ENCODE results near the gene IGFBPL1.
"Not testable (repeated sequence)": the region's sequence is repeated elsewhere in the genome, so short reads cannot be mapped to it uniquely, and the experiment has no call there.

Gene IGFBPL1

DNA sequence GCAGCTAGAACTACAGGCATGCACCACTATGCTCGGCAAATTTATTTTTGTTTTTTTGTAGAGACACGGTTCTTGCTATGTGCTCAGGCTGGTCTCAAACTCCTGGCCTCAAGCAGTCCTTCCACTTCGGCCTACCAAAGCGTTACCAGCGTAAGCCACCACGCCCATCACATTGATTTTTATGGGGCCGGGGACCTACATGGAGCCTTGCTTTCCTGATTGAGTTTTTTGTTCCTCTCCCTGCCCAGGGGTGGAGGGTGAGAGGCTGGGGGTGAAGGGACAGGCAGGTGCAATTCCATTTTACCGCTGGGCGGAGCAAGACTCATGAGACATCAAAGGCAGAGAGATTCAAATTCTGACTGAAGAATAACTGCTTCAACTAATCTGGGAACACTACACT is 29.8 kb downstream of the IGFBPL1 start:
- no peak for DNase-seq

GRCh38 chr9:38393128-38393796 is 31.0 kb downstream of the IGFBPL1 start:
- DNase-seq: no peak

- DNase-seq: peak; percentile 85
These were observed 31.8 kb downstream of the IGFBPL1 start, which contains the start of gene ALDH1B1 for GRCh38 chr9:38392235-38393127. Gene ALDH1B1 (plus strand): TSS chr9:38392702. CDS start chr9:38395749, 3,047 bp downstream.

DNA sequence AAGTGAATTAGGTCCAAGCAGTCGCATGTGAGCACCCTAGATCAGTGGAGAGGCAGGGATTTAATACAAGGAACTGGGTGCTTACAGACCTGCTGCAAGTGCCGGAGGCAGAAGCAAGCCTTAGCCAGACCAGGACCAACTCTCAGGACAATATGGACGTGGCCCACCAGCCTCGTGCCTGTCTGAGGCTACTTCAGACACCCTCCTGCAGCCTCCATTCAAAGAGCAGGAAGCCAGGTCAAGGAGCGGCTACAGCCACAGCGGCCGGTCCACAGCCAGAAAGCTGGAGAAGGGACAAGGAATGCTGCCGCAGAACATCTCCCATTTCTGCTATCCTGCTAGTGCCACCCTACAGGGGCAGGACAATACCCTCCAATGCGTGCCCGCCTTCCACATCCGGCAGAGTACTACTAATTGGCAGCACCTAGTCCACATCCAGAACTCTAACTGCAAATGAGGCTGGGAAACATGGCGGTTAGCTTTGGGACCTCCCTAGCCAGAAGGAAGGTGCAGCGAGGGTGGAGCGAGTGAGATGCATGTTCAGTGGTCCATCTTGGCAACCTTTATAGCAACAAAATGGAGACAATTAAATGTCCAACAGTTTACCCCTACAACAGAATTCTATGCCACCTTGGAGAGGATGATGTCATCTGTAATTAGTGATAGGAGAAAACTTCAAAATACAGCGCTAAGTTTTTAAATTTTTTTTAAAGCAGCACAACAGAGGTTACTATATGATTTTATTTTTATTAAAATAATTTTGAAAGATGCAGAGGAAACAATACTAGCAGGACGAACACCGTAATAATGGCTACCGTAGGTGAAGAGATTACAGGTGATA is 32.8 kb downstream of the IGFBPL1 start:
- no peak for DNase-seq

GRCh38 chr9:38390851-38391250 is 33.4 kb downstream of the IGFBPL1 start:
- DNase-seq: no peak

- no peak for DNase-seq
These were observed 33.8 kb downstream of the IGFBPL1 start for GRCh38 chr9:38390442-38390841.

DNA sequence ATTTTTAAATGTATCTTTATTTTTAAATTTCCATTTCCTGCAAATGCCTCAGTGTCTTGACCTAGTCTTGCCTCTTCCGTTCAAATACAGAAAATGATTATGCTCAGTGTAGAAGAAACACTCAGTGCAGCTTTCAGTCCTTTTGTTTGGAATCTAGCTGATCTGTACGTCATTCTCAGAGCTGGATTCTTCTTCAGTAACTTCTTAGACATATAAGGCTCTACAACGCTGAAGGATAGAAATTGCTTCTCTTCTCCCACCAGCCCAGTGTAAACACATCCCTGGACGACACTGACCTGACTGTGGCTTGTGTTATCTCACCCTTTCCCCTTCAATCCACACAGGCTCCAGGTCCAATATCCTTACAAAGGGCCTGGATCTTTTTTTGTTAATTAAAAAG is 34.9 kb downstream of the IGFBPL1 start:
- no peak for DNase-seq

- no peak for DNase-seq
These were observed 35.7 kb downstream of the IGFBPL1 start for GRCh38 chr9:38388283-38389223.

DNA sequence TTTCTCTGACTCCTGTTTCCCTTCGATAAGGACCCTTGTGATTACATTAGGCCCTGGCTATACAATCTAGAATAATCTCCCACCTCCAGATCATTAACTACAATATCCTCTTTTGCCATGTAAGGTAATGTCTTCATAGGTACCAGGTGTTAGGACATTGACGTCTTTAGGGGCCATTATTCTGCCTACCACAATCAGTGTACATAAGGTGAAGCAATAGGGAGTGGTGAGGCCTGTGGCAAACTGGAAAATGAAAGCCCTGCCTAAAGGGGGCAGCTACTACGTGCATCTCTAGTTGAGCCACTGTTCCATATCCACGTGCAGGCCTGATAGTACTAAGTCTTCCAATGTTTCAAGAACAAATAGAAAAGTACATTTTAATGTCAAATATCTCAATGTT is 36.5 kb downstream of the IGFBPL1 start:
- no peak for DNase-seq

DNA sequence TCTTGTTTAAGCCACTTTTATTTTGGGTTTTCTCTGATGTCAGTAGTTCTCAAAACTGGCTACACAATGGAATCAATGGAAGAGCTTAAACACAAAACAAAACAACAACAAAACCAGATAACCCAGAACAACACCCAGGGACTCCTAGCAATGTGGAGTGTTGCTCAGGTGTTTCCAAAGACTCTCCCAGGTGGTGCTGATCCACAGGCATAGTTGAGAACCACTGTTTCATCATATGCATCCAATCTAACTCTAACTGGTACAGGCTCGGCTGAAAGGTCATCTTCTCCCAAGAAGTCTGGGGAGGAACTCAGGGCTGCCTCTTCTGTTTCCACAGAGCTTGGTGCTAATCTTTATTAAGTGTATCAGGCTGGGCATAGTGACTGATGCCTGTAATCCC is 37.2 kb downstream of the IGFBPL1 start:
- DNase-seq: no peak

GRCh38 chr9:38386319-38386895 is 37.8 kb downstream of the IGFBPL1 start:
- no peak for DNase-seq

GRCh38 chr9:38385896-38386295 is 38.4 kb downstream of the IGFBPL1 start:
- DNase-seq: no peak

GRCh38 chr9:38384990-38385848 is 39.0 kb downstream of the IGFBPL1 start:
- DNase-seq: no peak

DNA sequence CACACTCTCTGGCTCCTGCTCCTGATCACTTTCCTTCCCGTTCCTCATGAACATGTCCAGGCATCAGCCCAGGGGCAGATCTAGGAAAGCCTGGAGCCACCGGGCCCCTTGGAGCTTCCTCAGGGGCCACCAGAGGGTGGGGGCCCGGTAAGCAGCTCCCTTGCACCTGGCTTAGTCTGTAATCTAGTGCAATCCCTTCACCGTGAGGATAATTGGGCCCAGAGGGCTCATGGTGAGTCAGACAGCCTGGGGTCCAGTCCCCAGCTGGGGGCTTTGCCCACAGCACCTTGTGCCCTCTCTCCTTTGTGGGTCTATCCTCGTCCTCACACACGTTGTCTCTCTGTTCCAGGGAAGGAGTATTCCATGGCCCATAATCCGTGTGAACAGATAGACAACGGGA is 42.1 kb downstream of the IGFBPL1 start:
- DNase-seq: no peak

DNA sequence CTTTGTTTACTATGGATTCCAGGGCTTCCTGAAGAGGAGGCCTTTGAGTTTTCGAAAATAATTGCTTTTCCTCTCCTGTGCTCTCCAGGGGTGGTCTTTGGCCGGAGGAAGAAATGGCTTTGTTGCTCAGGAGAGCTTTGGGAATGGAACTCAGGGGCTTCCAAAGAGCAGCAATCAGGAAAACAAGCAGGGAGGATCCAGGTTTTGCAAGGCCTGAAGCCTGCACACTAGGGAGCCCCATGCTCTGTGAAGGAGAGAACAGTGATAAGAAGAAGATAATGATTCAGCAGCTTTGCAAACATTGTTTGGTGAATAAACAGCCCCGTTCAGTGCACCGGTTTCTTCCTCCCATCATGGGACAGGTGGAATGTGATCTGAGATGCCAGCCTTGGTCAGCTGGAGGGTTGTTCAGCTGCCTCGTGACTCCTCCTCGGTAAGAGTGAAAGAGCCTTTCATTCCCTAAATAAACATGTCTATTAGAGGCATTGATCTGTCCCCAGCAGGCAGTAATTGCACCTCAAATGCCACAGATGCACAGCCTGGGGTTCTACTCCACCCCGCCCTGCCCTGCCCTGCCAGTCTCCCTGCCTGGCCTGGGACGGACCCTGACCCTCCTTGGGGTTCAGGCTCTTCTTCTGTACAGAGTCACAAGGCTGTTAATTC is 43.3 kb downstream of the IGFBPL1 start:
- DNase-seq: no peak

- DNase-seq: no peak
These were observed 43.9 kb downstream of the IGFBPL1 start for GRCh38 chr9:38380230-38380871.

DNA sequence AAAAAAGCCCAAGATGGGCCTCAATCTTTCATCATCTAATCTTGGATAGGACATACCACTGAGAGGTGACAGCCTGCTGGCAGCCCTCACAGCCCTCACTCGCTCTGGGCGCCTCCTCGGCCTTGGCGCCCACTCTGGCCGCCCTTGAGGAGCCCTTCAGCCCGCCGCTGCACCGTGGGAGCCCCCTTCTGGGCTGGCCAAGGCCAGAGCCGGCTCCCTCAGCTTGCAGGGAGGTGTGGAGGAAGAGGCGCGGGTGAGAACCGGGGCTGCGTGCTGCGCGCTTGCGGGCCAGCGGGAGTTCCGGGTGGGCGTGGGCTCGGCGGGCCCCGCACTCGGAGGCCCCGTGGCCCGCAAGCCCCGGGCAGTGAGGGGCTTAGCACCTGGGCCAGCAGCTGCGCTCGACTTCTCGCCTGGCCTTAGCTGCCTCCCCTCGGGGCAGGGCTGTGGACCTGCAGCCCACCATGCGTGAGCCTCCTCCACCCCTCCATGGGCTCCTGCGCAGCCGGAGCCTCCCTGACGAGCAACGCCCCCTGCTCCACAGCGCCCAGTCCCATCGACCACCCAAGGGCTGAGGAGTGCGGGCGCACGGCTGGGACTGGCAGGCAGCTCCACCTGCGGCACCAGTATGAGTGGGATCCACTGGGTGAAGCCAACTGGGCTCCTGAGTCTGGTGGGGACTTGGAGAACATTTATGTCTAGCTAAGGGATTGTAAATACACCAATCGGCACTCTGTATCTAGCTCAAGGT is 46.7 kb downstream of the IGFBPL1 start:
- DNase-seq: not testable (repeated sequence)

GRCh38 chr9:38376021-38376670 is 48.1 kb downstream of the IGFBPL1 start:
- no peak for DNase-seq

Data from CD4-positive, alpha-beta T cell treated with Interleukin-17A for 4 hours (primary cell).